Mucosa of stomach (tissue), 1 donor: Measurements from ENCODE around the gene HCRT.

Source experiments
- H3K27me3 ChIP-seq: one replicate; pipeline ENCODE4 v1.7.0; 2013; ENCODE audit warnings: mild to moderate bottlenecking, low read length; ENCODE audit not compliant: control insufficient read depth, insufficient read depth
- H3K36me3 ChIP-seq: one replicate; pipeline ENCODE4 v1.7.0; 2013; ENCODE audit warnings: low read length; ENCODE audit not compliant: control insufficient read depth, insufficient read depth
- H3K4me1 ChIP-seq: one replicate; pipeline ENCODE4 v1.7.0; 2013; ENCODE audit warnings: mild to moderate bottlenecking, low read length; ENCODE audit not compliant: control insufficient read depth, insufficient read depth
- H3K4me3 ChIP-seq: one replicate; pipeline ENCODE4 v1.7.0; 2013; ENCODE audit warnings: low read length
- H3K9ac ChIP-seq: one replicate; pipeline ENCODE4 v1.7.0; 2013; ENCODE audit warnings: mild to moderate bottlenecking, low read length, moderate library complexity
- H3K9me3 ChIP-seq: one replicate; pipeline ENCODE4 v1.7.0; 2013; ENCODE audit warnings: mild to moderate bottlenecking, low read length, moderate library complexity; ENCODE audit not compliant: control insufficient read depth
- donor health status: Pancreatic carcinoma.

Gene HCRT

GRCh38 chr17:42183741-42184711 is 1.2 kb downstream of the HCRT start:
- Histone ChIP-seq H3K4me3 (peak overlapping the region; percentile 69), H3K9ac (peak overlapping the region; percentile 65), H3K4me1 (peaks cover 45% of the 10 kb centered on the region), H3K9me3 (no peaks in the 10 kb centered on the region), H3K27me3 (peaks cover 30% of the 10 kb centered on the region), H3K36me3 (no peaks in the 10 kb centered on the region)

- Histone ChIP-seq H3K27me3 (peaks cover 31% of the 10 kb centered on the region), H3K4me1 (peaks cover 45% of the 10 kb centered on the region), H3K4me3 (peak overlapping the region; percentile 69), H3K9ac (peak overlapping the region; percentile 65), H3K36me3 (no peaks in the 10 kb centered on the region), H3K9me3 (no peaks in the 10 kb centered on the region)
These were observed 2.1 kb downstream of the HCRT start for GRCh38 chr17:42182927-42183734.

- H3K27me3 ChIP-seq, result peaks cover 31% of the 10 kb centered on the region
- H3K36me3 ChIP-seq, result no peaks in the 10 kb centered on the region
- H3K9me3 ChIP-seq, result no peaks in the 10 kb centered on the region
- H3K9ac ChIP-seq, result no peak overlapping the region
- H3K4me1 ChIP-seq, result peaks cover 45% of the 10 kb centered on the region
- H3K4me3 ChIP-seq, result no peak overlapping the region
These were observed 3.4 kb downstream of the HCRT start for GRCh38 chr17:42181851-42182207.

DNA sequence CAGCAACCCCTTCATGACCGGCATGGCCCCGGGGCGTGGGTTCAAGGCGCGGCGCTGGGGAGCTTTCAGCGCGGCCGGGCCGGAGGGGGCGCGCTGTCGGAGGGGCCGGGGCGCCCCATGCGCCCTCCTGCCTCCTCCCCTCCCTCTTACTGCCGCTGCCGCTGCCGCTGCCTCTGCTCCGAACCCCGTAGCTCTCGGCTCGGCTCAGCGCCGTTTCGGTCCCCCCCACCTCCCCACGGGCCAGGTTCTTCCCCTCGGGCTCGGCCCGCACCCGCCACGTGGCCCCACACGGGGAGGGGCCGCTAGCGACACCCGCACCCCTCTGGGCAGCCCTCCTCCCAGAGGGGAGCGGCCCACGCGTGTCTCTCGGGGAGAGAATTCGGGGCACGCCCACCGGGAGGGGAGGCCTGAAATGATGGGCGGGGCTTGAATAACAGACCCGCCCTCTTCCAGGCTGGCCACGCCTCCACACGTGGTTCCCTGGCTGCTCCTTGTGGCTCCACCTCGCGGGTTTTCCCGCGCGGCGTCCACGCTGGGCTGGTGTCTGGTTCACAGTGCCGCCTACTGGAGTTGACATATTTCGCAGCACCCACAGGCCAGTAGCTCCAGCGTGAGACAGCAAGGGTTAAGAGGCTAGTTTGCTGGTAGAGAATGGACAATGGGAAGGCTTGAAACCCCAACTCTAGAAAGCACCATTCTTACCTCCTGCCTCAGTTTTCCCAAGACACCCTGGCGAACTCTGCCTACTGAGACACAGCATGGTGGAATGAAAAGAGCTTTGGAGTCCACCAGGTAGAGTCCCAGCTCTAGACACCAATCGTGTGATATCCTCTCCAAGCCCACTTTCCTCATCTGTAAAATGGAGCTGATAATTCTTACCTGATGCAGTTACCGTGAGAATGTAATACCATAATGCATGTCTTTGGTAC is 4.1 kb downstream of the HCRT start, which contains the start of gene KCNH4:
TSS of gene KCNH4 (minus strand) at position 221 of the 929 bp plus-strand sequence. CDS start at position 24, 197 bp downstream.
- Histone ChIP-seq H3K4me1 (peaks cover 45% of the 10 kb centered on the region), H3K9me3 (no peaks in the 10 kb centered on the region), H3K27me3 (peaks cover 31% of the 10 kb centered on the region), H3K36me3 (no peaks in the 10 kb centered on the region), H3K4me3 (peak within 1 kb of the TSS; percentile 41), H3K9ac (no peak within 1 kb of the TSS)

DNA sequence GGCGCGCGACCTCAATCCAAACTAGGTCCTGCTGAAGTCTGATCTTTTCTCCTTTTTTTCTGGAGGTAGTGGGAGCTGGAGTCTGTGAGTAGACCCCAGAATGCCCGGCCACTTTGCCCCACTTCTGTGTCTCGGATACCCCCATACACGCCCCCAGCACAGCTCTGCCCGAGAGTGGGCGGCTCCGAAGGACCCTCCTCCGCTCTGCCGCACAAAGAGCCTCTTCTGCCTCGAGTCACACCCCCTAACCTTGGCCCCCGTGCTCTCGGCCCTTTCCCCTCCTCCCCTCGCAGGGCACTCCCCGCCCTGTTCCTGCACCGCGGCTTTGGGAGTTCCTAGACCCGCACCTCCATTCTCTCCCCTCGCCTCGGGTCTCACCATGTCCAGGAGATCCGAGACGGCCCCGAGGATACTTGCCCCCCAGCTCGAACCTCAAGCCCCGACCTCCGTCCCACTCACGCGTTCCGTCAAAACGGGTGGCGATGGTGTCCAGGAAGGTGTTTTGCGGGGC is 4.8 kb downstream of the HCRT start:
- Histone ChIP-seq H3K4me1 (peaks cover 45% of the 10 kb centered on the region), H3K9ac (no peak overlapping the region), H3K27me3 (peaks cover 31% of the 10 kb centered on the region), H3K36me3 (no peaks in the 10 kb centered on the region), H3K4me3 (no peak overlapping the region), H3K9me3 (no peaks in the 10 kb centered on the region)

GRCh38 chr17:42179911-42180410 is 5.3 kb downstream of the HCRT start:
- Histone ChIP-seq H3K4me1 (peaks cover 40% of the 10 kb centered on the region), H3K27me3 (peaks cover 35% of the 10 kb centered on the region), H3K9ac (no peak overlapping the region), H3K36me3 (no peaks in the 10 kb centered on the region), H3K4me3 (no peak overlapping the region), H3K9me3 (no peaks in the 10 kb centered on the region)

- Histone ChIP-seq H3K4me3 (no peak overlapping the region), H3K36me3 (no peaks in the 10 kb centered on the region), H3K9me3 (no peaks in the 10 kb centered on the region), H3K27me3 (peaks cover 36% of the 10 kb centered on the region), H3K9ac (no peak overlapping the region), H3K4me1 (peaks cover 34% of the 10 kb centered on the region)
These were observed 5.9 kb downstream of the HCRT start for GRCh38 chr17:42179335-42179734.

GRCh38 chr17:42178817-42179216 is 6.4 kb downstream of the HCRT start:
- Histone ChIP-seq H3K36me3 (no peaks in the 10 kb centered on the region), H3K27me3 (peaks cover 36% of the 10 kb centered on the region), H3K4me1 (peaks cover 29% of the 10 kb centered on the region), H3K9ac (no peak overlapping the region), H3K9me3 (no peaks in the 10 kb centered on the region), H3K4me3 (no peak overlapping the region)

DNA sequence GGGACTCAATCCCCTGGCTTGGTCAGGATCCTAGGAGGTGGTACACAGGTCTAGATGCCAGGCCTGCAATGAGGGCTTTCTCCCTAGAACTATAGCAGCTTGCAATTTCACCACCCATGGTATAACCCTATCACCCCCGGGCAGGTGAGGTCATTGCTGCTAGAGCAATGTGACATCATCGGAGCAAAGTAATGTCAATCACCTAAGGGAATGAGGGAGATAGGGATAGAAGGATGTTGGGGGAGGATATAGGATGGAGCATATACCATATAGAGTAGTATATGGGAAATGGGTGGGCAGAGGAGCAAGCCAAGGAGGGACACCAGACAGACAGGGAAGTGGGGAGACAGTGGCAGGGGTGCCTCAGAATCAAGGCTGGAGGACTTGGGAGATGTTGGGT is 7.6 kb downstream of the HCRT start:
- Histone ChIP-seq H3K27me3 (peaks cover 36% of the 10 kb centered on the region), H3K9me3 (no peaks in the 10 kb centered on the region), H3K4me3 (no peak overlapping the region), H3K4me1 (peaks cover 19% of the 10 kb centered on the region), H3K36me3 (no peaks in the 10 kb centered on the region), H3K9ac (no peak overlapping the region)

DNA sequence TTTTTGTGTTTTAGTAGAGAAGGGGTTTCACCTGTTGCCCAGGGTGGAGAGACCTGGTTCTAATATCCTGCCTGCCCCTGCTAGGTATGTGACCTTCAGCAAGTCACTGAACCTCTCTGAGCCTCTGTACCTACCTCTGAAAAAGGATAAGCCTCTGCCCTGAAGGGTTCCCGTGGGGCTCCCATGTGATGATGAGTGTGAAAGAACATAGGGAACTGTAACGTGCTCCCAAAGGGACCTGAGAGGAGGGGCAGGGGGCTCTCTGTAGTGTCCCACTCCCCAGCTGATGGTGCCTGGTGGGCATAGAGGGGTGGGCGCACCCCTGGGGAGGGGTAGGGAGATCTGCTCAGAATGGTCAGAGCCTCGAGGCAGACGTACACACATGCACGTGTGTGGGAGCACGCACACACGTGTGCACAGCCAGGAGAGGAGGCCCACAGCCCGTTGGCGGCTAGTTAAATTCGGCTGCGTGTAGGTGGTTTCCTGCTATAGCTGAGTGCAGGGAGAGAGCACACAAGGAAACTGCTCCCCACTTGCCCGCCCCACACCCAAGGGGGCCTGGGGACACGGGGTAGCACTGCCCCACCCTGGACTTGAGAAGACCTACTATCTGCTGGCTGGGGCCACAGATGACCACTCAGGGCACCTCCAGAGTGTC is 11.0 kb downstream of the HCRT start:
- no peaks in the 10 kb centered on the region for H3K36me3 ChIP-seq
- H3K9me3 ChIP-seq, result no peaks in the 10 kb centered on the region
- no peak overlapping the region for H3K4me3 ChIP-seq
- H3K9ac ChIP-seq, result no peak overlapping the region
- peaks cover 8% of the 10 kb centered on the region for H3K27me3 ChIP-seq
- no peaks in the 10 kb centered on the region for H3K4me1 ChIP-seq

DNA sequence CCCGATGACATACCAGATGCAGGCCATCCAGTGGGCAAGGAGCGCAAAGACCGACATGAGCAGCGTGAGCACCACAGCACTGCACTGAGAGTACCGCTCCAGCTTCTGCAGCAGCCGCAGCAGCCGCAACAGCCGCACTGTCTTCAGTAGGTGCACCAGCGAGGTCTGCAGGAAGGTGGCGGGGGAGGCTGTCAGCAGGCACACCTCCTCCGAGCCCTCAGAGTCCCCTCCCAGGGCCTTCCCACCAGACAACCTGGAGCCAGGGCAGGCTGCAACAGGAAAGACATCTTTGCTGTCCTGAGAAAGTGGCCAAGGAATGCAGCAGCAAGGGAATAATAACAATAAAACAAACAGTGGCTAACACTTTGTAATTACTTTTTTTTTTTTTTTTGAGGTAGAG is 13.4 kb downstream of the HCRT start:
- Histone ChIP-seq H3K27me3 (peaks cover 4% of the 10 kb centered on the region), H3K4me3 (no peak overlapping the region), H3K36me3 (no peaks in the 10 kb centered on the region)

More for the DNA sequence above, 13.4 kb downstream of the HCRT start:
- Histone ChIP-seq H3K9ac (no peak overlapping the region), H3K4me1 (no peaks in the 10 kb centered on the region), H3K9me3 (no peaks in the 10 kb centered on the region)
